Keratinocyte (primary cell): ENCODE data around the gene ACVR2B. TPM values are rescaled to one million over a fixed set of nuclear protein-coding genes. Genes with fewer than 3 reads are reported as not detected.

Experiments
- DNase-seq: peaks from one replicate; pipeline ENCODE4 v3.0.0-alpha.2; 2011; ENCODE audit warnings: low read depth, missing footprints, low spot score
- FAIRE-seq: peaks from 2 replicates; lab custom pipeline; 2011; peaks lifted over from hg19 to GRCh38; lab: Jason Lieb, UNC
- H2AFZ ChIP-seq: 2 replicates; pipeline ENCODE4 v1.6.0; 2012; ENCODE audit warnings: low read length, control low read depth, inconsistent platforms; ENCODE audit not compliant: control insufficient read depth
- H3K27ac ChIP-seq: 2 replicates; pipeline ENCODE4 v1.5.1; 2011; ENCODE audit warnings: low read length; ENCODE audit not compliant: control insufficient read depth, insufficient read depth
- H3K27me3 ChIP-seq: 3 replicates; pipeline ENCODE4 v1.6.0; 2011; ENCODE audit warnings: low read length; ENCODE audit not compliant: control insufficient read depth, insufficient read depth; ENCODE audit errors: extremely low read depth
- H3K36me3 ChIP-seq, 2 experiments: 2 replicates in 1 of 2; 3 replicates in 1 of 2; pipeline ENCODE4 v1.5.1; 2011; ENCODE audit warnings: low read length in 2 of 2, mild to moderate bottlenecking in 1 of 2; ENCODE audit not compliant: control insufficient read depth in 2 of 2, insufficient read depth in 2 of 2; ENCODE audit errors: extremely low read depth in 1 of 2
- H3K4me1 ChIP-seq: 3 replicates; pipeline ENCODE4 v1.5.1; 2011; ENCODE audit warnings: low read length; ENCODE audit not compliant: control insufficient read depth, insufficient read depth; ENCODE audit errors: extremely low read depth
- H3K4me2 ChIP-seq: 3 replicates; pipeline ENCODE4 v1.6.0; 2011; ENCODE audit warnings: low read depth, low read length; ENCODE audit not compliant: control insufficient read depth, insufficient read depth; ENCODE audit errors: extremely low read depth
- H3K4me3 ChIP-seq, 3 experiments: fragments of 200-600 bp in 1 of 3; sonication (generic) in 1 of 3; 2 replicates in 2 of 3; 3 replicates in 1 of 3; pipeline ENCODE4 v1.5.1; 2011 to 2016; ENCODE audit warnings: low read length in 3 of 3, mild to moderate bottlenecking in 3 of 3, control low read depth in 2 of 3, inconsistent platforms in 1 of 3, low read depth in 1 of 3, mixed read lengths in 1 of 3, mixed run types in 1 of 3, moderate library complexity in 1 of 3; ENCODE audit not compliant: control insufficient read depth in 2 of 3, insufficient read depth in 2 of 3; ENCODE audit errors: extremely low read depth in 1 of 3
- H3K79me2 ChIP-seq: 2 replicates; pipeline ENCODE4 v1.6.0; 2012; ENCODE audit warnings: low read length; ENCODE audit not compliant: control insufficient read depth, insufficient read depth
- H3K9ac ChIP-seq: 3 replicates; pipeline ENCODE4 v1.6.0; 2011; ENCODE audit warnings: low read length; ENCODE audit not compliant: control insufficient read depth, insufficient read depth; ENCODE audit errors: extremely low read depth
- H3K9me1 ChIP-seq: 3 replicates; pipeline ENCODE4 v1.6.0; 2011; ENCODE audit warnings: low read length; ENCODE audit not compliant: control insufficient read depth, insufficient read depth; ENCODE audit errors: extremely low read depth
- H3K9me3 ChIP-seq: 2 replicates; pipeline ENCODE4 v1.5.1; 2012; ENCODE audit warnings: low read depth, low read length; ENCODE audit not compliant: control insufficient read depth
- H4K20me1 ChIP-seq: 3 replicates; pipeline ENCODE4 v1.6.0; 2011; ENCODE audit warnings: low read length; ENCODE audit not compliant: control insufficient read depth, insufficient read depth; ENCODE audit errors: extremely low read depth
- EZH2 ChIP-seq: IDR thresholded peaks from one replicate; pipeline ENCODE4 v1.6.1; 2012; ENCODE audit warnings: inconsistent platforms, mild to moderate bottlenecking, low read length, moderate library complexity
- dilution Hi-C: fragments of 300-500 bp; cut with MboI; formaldehyde crosslinking; loops from one replicate; pipeline ENCODE4 v1.7.0; 2020; ENCODE audit warnings: low sequenced_read_pairs; ENCODE audit not compliant: extremely low pct_ligation_motif_present
- polyA plus RNA-seq, 5 experiments: library from polyadenylated mRNA; depleted of rRNA in 3 of 5; stranded (reverse) in 3 of 5; stranded (forward) in 1 of 5; unstranded in 1 of 5; fragments of >200 nt; gene quantifications; 1 replicate in 1 of 5; 2 replicates in 3 of 5; 3 replicates in 1 of 5; pipeline versions ENCODE4 v1.2.1 to v1.2.3, GENCODE V29; 2011 to 2012; ENCODE audit warnings: missing spikeins in 2 of 5, low read depth in 1 of 5, low replicate concordance in 1 of 5
- small RNA-seq, 3 experiments: library from RNA; depleted of rRNA; stranded (forward); fragments of <200 nt; gene quantifications; one replicate each; pipeline ENCODE3, GENCODE V24; 2012; ENCODE audit warnings: low read depth in 3 of 3, low replicate concordance in 1 of 3; ENCODE audit not compliant: insufficient read length in 3 of 3
- TF ChIP-seq, protein P1 (sequence below), 3 experiments: IDR thresholded peaks in 1 of 3; conservative IDR thresholded peaks in 1 of 3; optimal IDR thresholded peaks in 1 of 3; 2 replicates in 2 of 3; 3 replicates in 1 of 3; pipeline versions ENCODE3 to v1.5.1; 2011; ENCODE audit warnings: low read length in 3 of 3, mild to moderate bottlenecking in 3 of 3, moderate library complexity in 2 of 3, control low read depth in 1 of 3, inconsistent platforms in 1 of 3; ENCODE audit not compliant: insufficient read depth in 2 of 3; ENCODE audit errors: extremely low read depth in 1 of 3

The ACVR2B gene
- polyA plus RNA-seq, 1 donor (not counting 4 experiments of a cell fraction or from before 2014, with no cell fraction given), result 0.46 TPM

- DNase-seq, result no peak
- Histone ChIP-seq H3K27me3 (no peaks in the 10 kb centered on the region), H3K79me2 (no peaks in the 10 kb centered on the region), H2AFZ (no peak overlapping the region), H3K9me3 (no peaks in the 10 kb centered on the region), H4K20me1 (no peaks in the 10 kb centered on the region), H3K4me2 (no peak overlapping the region), H3K9ac (no peak overlapping the region), H3K4me3 (no peak overlapping the region), H3K4me1 (no peaks in the 10 kb centered on the region), H3K9me1 (no peaks in the 10 kb centered on the region), H3K27ac (no peak overlapping the region), H3K36me3 (no peaks in the 10 kb centered on the region)
- dilution Hi-C loops, result no loop called here
- TF ChIP-seq, protein P1, sequence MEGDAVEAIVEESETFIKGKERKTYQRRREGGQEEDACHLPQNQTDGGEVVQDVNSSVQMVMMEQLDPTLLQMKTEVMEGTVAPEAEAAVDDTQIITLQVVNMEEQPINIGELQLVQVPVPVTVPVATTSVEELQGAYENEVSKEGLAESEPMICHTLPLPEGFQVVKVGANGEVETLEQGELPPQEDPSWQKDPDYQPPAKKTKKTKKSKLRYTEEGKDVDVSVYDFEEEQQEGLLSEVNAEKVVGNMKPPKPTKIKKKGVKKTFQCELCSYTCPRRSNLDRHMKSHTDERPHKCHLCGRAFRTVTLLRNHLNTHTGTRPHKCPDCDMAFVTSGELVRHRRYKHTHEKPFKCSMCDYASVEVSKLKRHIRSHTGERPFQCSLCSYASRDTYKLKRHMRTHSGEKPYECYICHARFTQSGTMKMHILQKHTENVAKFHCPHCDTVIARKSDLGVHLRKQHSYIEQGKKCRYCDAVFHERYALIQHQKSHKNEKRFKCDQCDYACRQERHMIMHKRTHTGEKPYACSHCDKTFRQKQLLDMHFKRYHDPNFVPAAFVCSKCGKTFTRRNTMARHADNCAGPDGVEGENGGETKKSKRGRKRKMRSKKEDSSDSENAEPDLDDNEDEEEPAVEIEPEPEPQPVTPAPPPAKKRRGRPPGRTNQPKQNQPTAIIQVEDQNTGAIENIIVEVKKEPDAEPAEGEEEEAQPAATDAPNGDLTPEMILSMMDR (optimal IDR thresholded peaks at IDR 0.05 in 1 of 3, IDR thresholded peaks at IDR 0.05 in 1 of 3, conservative IDR thresholded peaks at IDR 0.05 in 1 of 3; ENCODE audit: extremely low read depth in 1 of 3, insufficient read depth in 2 of 3, low read length in 3 of 3), result no peak
- TF ChIP-seq EZH2, result no peak
- no peak for FAIRE-seq
These were observed 85.2 kb downstream of the ACVR2B start for GRCh38 chr3:38538773-38539353.

- Histone ChIP-seq H3K27ac (no peak overlapping the region), H3K4me1 (no peaks in the 10 kb centered on the region), H3K9me3 (no peaks in the 10 kb centered on the region), H3K9ac (no peak overlapping the region), H3K79me2 (no peaks in the 10 kb centered on the region), H3K4me2 (no peak overlapping the region), H3K9me1 (no peaks in the 10 kb centered on the region), H3K36me3 (no peaks in the 10 kb centered on the region), H2AFZ (no peak overlapping the region), H3K27me3 (no peaks in the 10 kb centered on the region), H3K4me3 (no peak overlapping the region), H4K20me1 (no peaks in the 10 kb centered on the region)
- FAIRE-seq (no peak), DNase-seq (no peak)
- dilution Hi-C loops, result no loop called here
- TF ChIP-seq EZH2, result no peak
- TF ChIP-seq, protein P1 (optimal IDR thresholded peaks at IDR 0.05 in 1 of 3, IDR thresholded peaks at IDR 0.05 in 1 of 3, conservative IDR thresholded peaks at IDR 0.05 in 1 of 3; ENCODE audit: extremely low read depth in 1 of 3, insufficient read depth in 2 of 3, low read length in 3 of 3), result no peak
These were observed 88.1 kb downstream of the ACVR2B start for GRCh38 chr3:38541806-38542205.

Small RNA genes within 50 kb of the gene (small RNA-seq; reads per million reads assigned to genes)
- gene RF00019, result 0 reads per million in 3 experiments

Other genes starting within 250 kb of the ACVR2B start
- gene SLC22A13, start 188.1 kb upstream of the ACVR2B start, polyA plus RNA-seq, result 0.09 to 0.54 TPM (median 0.25 TPM) in 3 replicates
- gene SLC22A14, start 171.6 kb upstream of the ACVR2B start, polyA plus RNA-seq, result 0.08 to 0.37 TPM (median 0.20 TPM) in 3 replicates
- gene XYLB, start 107.1 kb upstream of the ACVR2B start, polyA plus RNA-seq, result 1.1 to 1.8 TPM (median 1.8 TPM) in 3 replicates
- 7.8 to 10.3 TPM (median 8.7 TPM) in 3 replicates for gene EXOG, start 42.5 kb downstream of the ACVR2B start, polyA plus RNA-seq
- gene SCN5A, start 195.8 kb downstream of the ACVR2B start, polyA plus RNA-seq, result 0.06 to 0.26 TPM (median 0.24 TPM) in 3 replicates